Lung (tissue), 12 donors: ENCODE data around the gene TRIM17. TPM values are rescaled to one million over a fixed set of nuclear protein-coding genes. Genes with fewer than 3 reads are reported as not detected.

ENCODE experiments used
- ATAC-seq: fragments of 200-7000 bp; cut with Tn5 transposase; one replicate; pipeline ENCODE4 v1.9.1; 2020; ENCODE audit warnings: moderate number of reproducible peaks; ENCODE audit not compliant: insufficient read depth, low FRiP score
- DNase-seq, 3 donors: peaks; one replicate each; pipeline ENCODE4 v3.0.0-alpha.2; 2013 to 2017
- H3K27ac ChIP-seq, 2 donors: one replicate each; pipeline ENCODE4 v1.5.1; 2013; ENCODE audit warnings: mild to moderate bottlenecking in 2 of 2, moderate library complexity in 2 of 2, control low read depth in 1 of 2, inconsistent platforms in 1 of 2, low read depth in 1 of 2, low read length in 1 of 2
- H3K27me3 ChIP-seq, 3 donors: one replicate each; pipeline ENCODE4 v1.5.1; 2013; ENCODE audit warnings: low read length in 2 of 3; ENCODE audit not compliant: control insufficient read depth in 3 of 3, insufficient read depth in 3 of 3
- H3K36me3 ChIP-seq, 4 donors: one replicate each; pipeline ENCODE4 v1.5.1; 2013; ENCODE audit warnings: low read length in 4 of 4, mild to moderate bottlenecking in 1 of 4, moderate library complexity in 1 of 4; ENCODE audit not compliant: control insufficient read depth in 4 of 4, insufficient read depth in 4 of 4
- H3K4me1 ChIP-seq, 5 donors: one replicate each; pipeline ENCODE4 v1.5.1; 2013; ENCODE audit warnings: low read length in 5 of 5, mild to moderate bottlenecking in 2 of 5, moderate library complexity in 1 of 5; ENCODE audit not compliant: control insufficient read depth in 5 of 5, insufficient read depth in 5 of 5
- H3K4me3 ChIP-seq: one replicate; pipeline ENCODE4 v1.5.1; 2013; ENCODE audit warnings: mild to moderate bottlenecking, control low read depth, moderate library complexity
- H3K9ac ChIP-seq, 2 donors: one replicate each; pipeline ENCODE4 v1.5.1; 2013; ENCODE audit warnings: low read length in 2 of 2, control low read depth in 1 of 2; ENCODE audit not compliant: insufficient read depth in 1 of 2
- H3K9me3 ChIP-seq, 4 donors: one replicate each; pipeline ENCODE4 v1.5.1; 2013; ENCODE audit warnings: low read length in 3 of 4, mild to moderate bottlenecking in 1 of 4, moderate library complexity in 1 of 4; ENCODE audit not compliant: control insufficient read depth in 4 of 4, insufficient read depth in 3 of 4
- WGBS, 2 donors: extraction: QIAGEN DNeasy Blood & Tissue Kit; methylation state at CpG; one replicate each; pipeline ENCODE4 v1.1.7; 2013; 5-methylcytosine and 5-hydroxymethylcytosine counted together
- polyA plus RNA-seq, 2 donors: library from polyadenylated mRNA; stranded (reverse); fragments of 200-250 nt; gene quantifications; one replicate each; pipeline ENCODE4 v1.2.1, GENCODE V29; 2013
- total RNA-seq, 2 donors: library from RNA; depleted of rRNA in 1 of 2; stranded (reverse); fragments of >200 nt in 1 of 2; gene quantifications; one replicate each; pipeline ENCODE4 v1.2.1, GENCODE V29; 2014 to 2021
- TF ChIP-seq, protein P1 (sequence below): IDR thresholded peaks from 2 replicates; pipeline ENCODE4 v1.5.1; 2012; ENCODE audit warnings: mild to moderate bottlenecking; ENCODE audit errors: control extremely low read depth, extremely low read depth
- donor health status: control.
- donor health status: control.
- donor health status: Bipolar disorder and iron deficiency.
- donor health status: healthy.
- donor health status: DM: yes; HTN: yes; CAD: no.

Gene TRIM17
- total and polyA plus RNA-seq, 4 donors, result 1.0 to 3.3 (median 1.8) TPM

DNA sequence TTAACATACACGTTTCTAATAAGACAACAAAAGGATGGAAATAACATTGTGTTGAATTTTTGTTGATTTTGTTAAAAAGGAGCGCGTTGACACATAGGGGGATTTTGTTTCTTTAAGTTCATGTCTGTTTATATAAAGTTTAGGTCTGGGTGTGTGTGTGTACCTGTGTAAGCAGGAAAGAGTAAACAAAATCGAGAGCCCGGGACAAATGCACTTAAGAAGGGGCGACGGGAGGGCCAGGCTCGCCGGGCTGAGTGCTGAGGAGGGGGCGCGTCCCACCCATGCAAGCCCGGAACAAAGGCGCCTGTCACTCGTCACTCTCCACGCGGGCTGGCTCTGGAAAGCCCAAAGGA, 28.8 kb upstream of the TRIM17 start:
- H3K9ac ChIP-seq, result no peak overlapping the region
- TF ChIP-seq, protein P1, sequence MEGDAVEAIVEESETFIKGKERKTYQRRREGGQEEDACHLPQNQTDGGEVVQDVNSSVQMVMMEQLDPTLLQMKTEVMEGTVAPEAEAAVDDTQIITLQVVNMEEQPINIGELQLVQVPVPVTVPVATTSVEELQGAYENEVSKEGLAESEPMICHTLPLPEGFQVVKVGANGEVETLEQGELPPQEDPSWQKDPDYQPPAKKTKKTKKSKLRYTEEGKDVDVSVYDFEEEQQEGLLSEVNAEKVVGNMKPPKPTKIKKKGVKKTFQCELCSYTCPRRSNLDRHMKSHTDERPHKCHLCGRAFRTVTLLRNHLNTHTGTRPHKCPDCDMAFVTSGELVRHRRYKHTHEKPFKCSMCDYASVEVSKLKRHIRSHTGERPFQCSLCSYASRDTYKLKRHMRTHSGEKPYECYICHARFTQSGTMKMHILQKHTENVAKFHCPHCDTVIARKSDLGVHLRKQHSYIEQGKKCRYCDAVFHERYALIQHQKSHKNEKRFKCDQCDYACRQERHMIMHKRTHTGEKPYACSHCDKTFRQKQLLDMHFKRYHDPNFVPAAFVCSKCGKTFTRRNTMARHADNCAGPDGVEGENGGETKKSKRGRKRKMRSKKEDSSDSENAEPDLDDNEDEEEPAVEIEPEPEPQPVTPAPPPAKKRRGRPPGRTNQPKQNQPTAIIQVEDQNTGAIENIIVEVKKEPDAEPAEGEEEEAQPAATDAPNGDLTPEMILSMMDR, result no peak
- peaks cover 0 to 2% (median 0%) of the 10 kb centered on the region in 4 donors for H3K9me3 ChIP-seq
- peaks cover 3 to 33% (median 11%) of the 10 kb centered on the region in 3 donors for H3K27me3 ChIP-seq
- no peak overlapping the region for H3K27ac ChIP-seq
- no peaks in the 10 kb centered on the region for H3K36me3 ChIP-seq
- no peak for DNase-seq
- peaks cover 0 to 14% (median 0%) of the 10 kb centered on the region in 5 donors for H3K4me1 ChIP-seq
- H3K4me3 ChIP-seq, result no peak overlapping the region
- ATAC-seq, result no peak
- 6 to 7% methylated on average over 16 of the region's 16 CpGs for WGBS, 2 donors

DNA sequence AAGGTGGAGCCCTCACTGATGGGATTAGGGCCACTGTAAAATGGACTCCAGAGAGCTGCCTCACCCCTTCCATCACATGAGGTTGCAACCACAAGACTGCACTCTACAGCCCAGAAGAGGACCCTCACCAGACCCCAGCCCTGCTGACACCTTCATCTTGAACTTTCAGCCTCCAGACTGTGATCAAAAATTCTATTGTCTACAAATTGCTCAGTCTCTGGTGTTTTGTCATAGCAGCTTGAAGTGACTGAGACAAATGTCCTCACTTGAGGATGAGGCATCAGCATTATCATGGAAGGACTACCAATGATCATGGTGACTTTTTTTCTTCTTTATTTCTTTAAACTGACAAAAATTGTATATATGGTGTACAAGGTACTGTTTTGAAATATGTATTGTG, 26.7 kb upstream of the TRIM17 start:
- Histone ChIP-seq H3K9me3 (peaks cover 0 to 2% (median 0%) of the 10 kb centered on the region in 4 donors), H3K4me1 (peaks cover 0 to 14% (median 0%) of the 10 kb centered on the region in 5 donors), H3K9ac (no peak overlapping the region), H3K36me3 (no peaks in the 10 kb centered on the region), H3K4me3 (no peak overlapping the region), H3K27ac (no peak overlapping the region), H3K27me3 (peaks cover 3 to 33% (median 11%) of the 10 kb centered on the region in 3 donors)
- DNase-seq, result no peak
- no peak for ATAC-seq
- TF ChIP-seq, protein P1, result no peak

DNA sequence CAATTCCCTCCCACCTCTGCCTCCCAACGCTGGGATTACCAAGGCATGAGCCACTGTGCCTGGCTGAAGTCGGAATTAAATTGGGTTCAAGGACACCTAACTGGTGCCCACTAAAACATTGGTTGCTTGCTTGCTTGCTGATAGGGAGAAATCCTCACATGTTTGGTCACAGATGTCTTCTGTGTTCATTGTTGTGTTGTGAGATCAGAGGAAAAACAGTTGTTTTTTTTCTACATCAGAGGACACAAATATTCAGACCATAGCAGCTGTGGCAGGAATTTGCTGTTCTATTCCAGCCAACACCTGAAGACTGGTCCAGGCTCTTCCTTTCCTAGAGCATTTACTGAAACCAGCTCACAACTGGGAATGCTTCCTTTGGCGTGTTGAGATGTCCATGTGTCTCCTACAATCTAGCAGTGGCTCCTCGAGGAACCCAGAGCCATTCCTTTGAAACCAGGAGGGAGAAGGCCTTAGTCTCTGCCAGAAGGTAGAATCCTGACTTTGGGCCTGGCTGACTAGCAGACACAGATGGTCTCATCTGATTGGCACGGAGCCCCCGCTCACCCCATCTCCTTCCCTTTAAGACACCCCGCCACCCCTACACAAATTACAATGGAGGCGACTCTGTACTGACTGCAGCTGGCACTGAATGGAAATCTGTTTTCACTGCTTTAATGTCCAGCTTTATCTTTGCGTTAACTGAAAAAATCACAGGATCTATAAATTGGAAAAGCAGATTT, 24.3 kb upstream of the TRIM17 start:
- H3K4me1 ChIP-seq, result peaks cover 0 to 9% (median 0%) of the 10 kb centered on the region in 5 donors
- H3K9ac ChIP-seq, result no peak overlapping the region
- H3K27ac ChIP-seq, result no peak overlapping the region
- peaks cover 3 to 18% (median 7%) of the 10 kb centered on the region in 3 donors for H3K27me3 ChIP-seq
- TF ChIP-seq, protein P1, result no peak
- DNase-seq, result peak in 1 of 3 donors; percentile 16
- 86 to 89% methylated on average over 9 of the region's 9 CpGs for WGBS, 2 donors
- no peak for ATAC-seq
- H3K36me3 ChIP-seq, result no peaks in the 10 kb centered on the region
- peaks cover 0 to 4% (median 0%) of the 10 kb centered on the region in 4 donors for H3K9me3 ChIP-seq
- H3K4me3 ChIP-seq, result no peak overlapping the region
